ENCODE results near the gene PDGFA. TPM values are rescaled to one million over a fixed set of nuclear protein-coding genes. Genes with fewer than 3 reads are reported as not detected.

PDGFA gene
- polyA plus RNA-seq, 1 donor (not counting 4 experiments of a cell fraction or from before 2014, with no cell fraction given) = 14.8 TPM

DNA sequence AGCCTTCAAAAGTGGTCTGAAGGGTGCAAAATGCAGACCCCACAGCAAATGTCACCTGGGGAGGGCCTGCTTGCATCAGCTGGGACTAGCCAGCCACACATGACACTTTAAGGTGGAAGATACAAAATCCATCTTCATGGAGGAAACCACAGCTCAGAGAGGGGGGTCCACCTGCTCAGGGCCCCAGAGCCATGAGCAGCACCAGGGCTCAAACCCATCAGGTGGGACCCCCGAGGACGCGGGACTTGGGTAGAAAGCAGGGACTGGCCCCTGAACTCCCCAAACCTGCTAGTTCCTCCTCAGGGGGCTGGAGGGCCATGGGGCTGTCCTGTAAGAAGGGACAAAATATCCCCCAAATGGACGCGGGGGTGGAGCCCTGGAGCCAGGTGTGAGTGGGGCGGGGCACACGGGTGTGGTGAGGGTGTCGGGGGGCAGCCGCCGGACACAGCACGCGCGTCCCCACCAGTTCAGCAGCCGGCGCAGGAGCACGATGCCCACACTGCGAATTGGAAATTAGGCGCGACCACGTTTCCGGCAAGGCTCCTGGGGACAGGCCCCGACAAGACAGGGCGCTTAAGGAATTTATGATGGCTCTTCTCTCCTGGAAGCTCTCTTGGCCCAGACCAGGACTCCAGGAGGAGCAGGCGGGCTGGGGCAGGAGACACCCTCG, 8.0 kb downstream of the PDGFA start:
- Histone ChIP-seq H3K4me1 (ENCODE audit: control insufficient read depth, extremely low read depth, insufficient read depth, low read length) (peaks cover 48% of the 10 kb centered on the region), H3K9ac (ENCODE audit: control insufficient read depth, extremely low read depth, insufficient read depth, low read length) (peak overlapping the region; percentile 54), H3K9me1 (ENCODE audit: control insufficient read depth, extremely low read depth, insufficient read depth, low read length) (no peaks in the 10 kb centered on the region), H3K27ac (ENCODE audit: control insufficient read depth, insufficient read depth, low read length) (peak overlapping the region; percentile 42), H3K36me3 (ENCODE audit: control insufficient read depth in 2 of 2, extremely low read depth in 1 of 2, insufficient read depth in 2 of 2, low read length in 2 of 2) (peaks cover 20 to 29% of the 10 kb centered on the region in 2 experiments), H2AFZ (ENCODE audit: control insufficient read depth, low read length) (no peak overlapping the region), H3K79me2 (ENCODE audit: control insufficient read depth, insufficient read depth, low read length) (peaks cover 65% of the 10 kb centered on the region), H4K20me1 (ENCODE audit: control insufficient read depth, extremely low read depth, insufficient read depth, low read length) (peaks cover 7% of the 10 kb centered on the region), H3K9me3 (ENCODE audit: control insufficient read depth, low read depth, low read length) (no peaks in the 10 kb centered on the region), H3K27me3 (ENCODE audit: control insufficient read depth, extremely low read depth, insufficient read depth, low read length) (no peaks in the 10 kb centered on the region), H3K4me2 (ENCODE audit: control insufficient read depth, extremely low read depth, insufficient read depth, low read depth, low read length) (peak overlapping the region; percentile 66), H3K4me3 (ENCODE audit: control insufficient read depth in 2 of 3, extremely low read depth in 1 of 3, insufficient read depth in 2 of 3, low read depth in 1 of 3, low read length in 3 of 3) (peak overlapping the region in 1 of 3 experiments; percentile 34)
- peak; percentile 61 for FAIRE-seq
- peak; percentile 60 for DNase-seq (ENCODE audit: low read depth, low spot score)
- dilution Hi-C loops (cut with MboI; ENCODE audit: extremely low pct_ligation_motif_present, low sequenced_read_pairs) = no loop called here
- TF ChIP-seq CTCF (optimal IDR thresholded peaks at IDR 0.05 in 1 of 3, IDR thresholded peaks at IDR 0.05 in 1 of 3, conservative IDR thresholded peaks at IDR 0.05 in 1 of 3; ENCODE audit: extremely low read depth in 1 of 3, insufficient read depth in 2 of 3, low read length in 3 of 3) (no peak), EZH2 (IDR thresholded peaks at IDR 0.05; ENCODE audit: low read length) (no peak)

DNA sequence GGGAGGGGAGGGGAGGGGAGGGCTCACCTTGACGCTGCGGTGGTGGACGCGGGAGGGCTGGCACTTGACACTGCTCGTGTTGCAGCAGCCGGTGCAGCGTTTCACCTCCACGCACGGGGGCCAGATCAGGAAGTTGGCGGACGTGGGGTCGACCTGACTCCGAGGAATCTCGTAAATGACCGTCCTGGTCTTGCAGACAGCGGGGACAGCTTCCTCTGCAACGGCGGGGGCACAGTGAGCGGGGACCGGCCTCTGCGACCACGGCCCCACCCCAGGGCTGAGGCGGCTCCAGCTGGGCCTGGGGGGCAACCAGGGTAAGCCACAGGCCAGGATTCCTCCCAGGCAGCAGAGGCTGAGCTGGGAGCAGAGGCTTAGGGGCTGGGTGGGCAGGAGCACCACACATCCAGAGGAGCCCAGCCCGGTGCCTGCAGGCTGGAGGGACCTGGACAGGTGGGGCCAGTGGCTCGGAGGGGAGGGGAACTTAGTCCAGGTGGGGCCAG, 8.8 kb downstream of the PDGFA start:
- Histone ChIP-seq H3K9me1 (ENCODE audit: control insufficient read depth, extremely low read depth, insufficient read depth, low read length) (no peaks in the 10 kb centered on the region), H2AFZ (ENCODE audit: control insufficient read depth, low read length) (no peak overlapping the region), H3K9me3 (ENCODE audit: control insufficient read depth, low read depth, low read length) (no peaks in the 10 kb centered on the region), H3K36me3 (ENCODE audit: control insufficient read depth in 2 of 2, extremely low read depth in 1 of 2, insufficient read depth in 2 of 2, low read length in 2 of 2) (peaks cover 26 to 34% of the 10 kb centered on the region in 2 experiments), H3K4me3 (ENCODE audit: control insufficient read depth in 2 of 3, extremely low read depth in 1 of 3, insufficient read depth in 2 of 3, low read depth in 1 of 3, low read length in 3 of 3) (no peak overlapping the region), H3K4me2 (ENCODE audit: control insufficient read depth, extremely low read depth, insufficient read depth, low read depth, low read length) (no peak overlapping the region), H4K20me1 (ENCODE audit: control insufficient read depth, extremely low read depth, insufficient read depth, low read length) (peaks cover 7% of the 10 kb centered on the region), H3K27me3 (ENCODE audit: control insufficient read depth, extremely low read depth, insufficient read depth, low read length) (no peaks in the 10 kb centered on the region), H3K27ac (ENCODE audit: control insufficient read depth, insufficient read depth, low read length) (no peak overlapping the region), H3K79me2 (ENCODE audit: control insufficient read depth, insufficient read depth, low read length) (peaks cover 63% of the 10 kb centered on the region), H3K9ac (ENCODE audit: control insufficient read depth, extremely low read depth, insufficient read depth, low read length) (no peak overlapping the region), H3K4me1 (ENCODE audit: control insufficient read depth, extremely low read depth, insufficient read depth, low read length) (peaks cover 46% of the 10 kb centered on the region)
- FAIRE-seq = no peak
- no peak for TF ChIP-seq CTCF (optimal IDR thresholded peaks at IDR 0.05 in 1 of 3, IDR thresholded peaks at IDR 0.05 in 1 of 3, conservative IDR thresholded peaks at IDR 0.05 in 1 of 3; ENCODE audit: extremely low read depth in 1 of 3, insufficient read depth in 2 of 3, low read length in 3 of 3)
- no peak for TF ChIP-seq EZH2 (IDR thresholded peaks at IDR 0.05; ENCODE audit: low read length)
- no peak for DNase-seq (ENCODE audit: low read depth, low spot score)
- dilution Hi-C loops (cut with MboI; ENCODE audit: extremely low pct_ligation_motif_present, low sequenced_read_pairs) = no loop called here
